Suppressor macrophage (primary cell): ENCODE results near the gene SLC4A2.

Source experiments
- DNase-seq, 4 experiments: peaks; one replicate each; pipeline ENCODE4 v3.0.0-alpha.2; 2020 to 2022

SLC4A2 gene

GRCh38 chr7:151080067-151080521 is 20.7 kb downstream of the SLC4A2 start:
- DNase-seq, result peak; percentile 21 to 45 (median 34)

GRCh38 chr7:151080522-151081169 is 21.3 kb downstream of the SLC4A2 start, which contains the start of gene FASTK:
FASTK (minus strand) TSS chr7:151080809; CDS start chr7:151080766, 43 bp downstream.
- peak; percentile 94 to 97 (median 96) for DNase-seq

GRCh38 chr7:151081170-151082101 is 22.0 kb downstream of the SLC4A2 start:
- no peak for DNase-seq

GRCh38 chr7:151082141-151083070 is 23.0 kb downstream of the SLC4A2 start:
- no peak for DNase-seq

- DNase-seq, result peak; percentile 78 to 92 (median 85)
These were observed 23.9 kb downstream of the SLC4A2 start, which contains the start of gene TMUB1 for GRCh38 chr7:151083071-151083823. TMUB1 (minus strand) TSS chr7:151083493; CDS start chr7:151082563, 930 bp downstream.

GRCh38 chr7:151083824-151084160 is 24.4 kb downstream of the SLC4A2 start:
- DNase-seq, result no peak

GRCh38 chr7:151085329-151085690 is 25.9 kb downstream of the SLC4A2 start:
- DNase-seq, result no peak

- DNase-seq, result peak; percentile 94 to 97 (median 96)
These were observed 26.6 kb downstream of the SLC4A2 start, which contains the start of gene AGAP3 for GRCh38 chr7:151085691-151086620. AGAP3 (plus strand) TSS chr7:151086475; CDS start chr7:151086742, 267 bp downstream.

GRCh38 chr7:151086802-151087244 is 27.4 kb downstream of the SLC4A2 start:
- peak; percentile 33 to 48 (median 42) for DNase-seq

GRCh38 chr7:151087245-151088018 is 28.0 kb downstream of the SLC4A2 start:
- DNase-seq, result peak; percentile 57 to 86 (median 78)

GRCh38 chr7:151088019-151088855 is 28.8 kb downstream of the SLC4A2 start:
- no peak for DNase-seq

GRCh38 chr7:151088856-151089699 is 29.7 kb downstream of the SLC4A2 start:
- DNase-seq, result peak; percentile 97 to 99 (median 98)

- no peak for DNase-seq
These were observed 30.7 kb downstream of the SLC4A2 start for GRCh38 chr7:151089893-151090730.

- no peak for DNase-seq
These were observed 31.6 kb downstream of the SLC4A2 start for GRCh38 chr7:151091003-151091402.

GRCh38 chr7:151091431-151091830 is 32.0 kb downstream of the SLC4A2 start:
- DNase-seq, result peak; percentile 62 to 83 (median 79)

- DNase-seq, result no peak
These were observed 32.6 kb downstream of the SLC4A2 start for GRCh38 chr7:151091988-151092387.
